Endothelial cell (in vitro differentiated cells): ENCODE measurements around the gene STBD1. TPM values are rescaled to one million over a fixed set of nuclear protein-coding genes. Genes with fewer than 3 reads are reported as not detected.

Experiments used
- DNase-seq: peaks from one replicate; pipeline ENCODE4 v3.0.0; 2021; ENCODE audit warnings: low spot score
- H3K27ac Mint-ChIP-seq: one replicate; pipeline ENCODE4 v1.8.0; 2021; ENCODE audit warnings: mixed read lengths, inconsistent platforms; ENCODE audit not compliant: unreplicated experiment
- H3K27me3 Mint-ChIP-seq: one replicate; pipeline ENCODE4 v1.8.0; 2021; ENCODE audit warnings: mild to moderate bottlenecking, moderate library complexity, mixed read lengths, inconsistent platforms; ENCODE audit not compliant: unreplicated experiment
- H3K36me3 Mint-ChIP-seq: one replicate; pipeline ENCODE4 v1.8.0; 2021; ENCODE audit warnings: mild to moderate bottlenecking, low read depth, mixed read lengths, inconsistent platforms; ENCODE audit not compliant: unreplicated experiment
- H3K4me1 Mint-ChIP-seq: one replicate; pipeline ENCODE4 v1.8.0; 2021; ENCODE audit warnings: mild to moderate bottlenecking, mixed read lengths, inconsistent platforms; ENCODE audit not compliant: unreplicated experiment
- H3K4me3 Mint-ChIP-seq: one replicate; pipeline ENCODE4 v1.8.0; 2021; ENCODE audit warnings: mild to moderate bottlenecking, mixed read lengths, inconsistent platforms; ENCODE audit not compliant: unreplicated experiment
- H3K9me3 Mint-ChIP-seq: one replicate; pipeline ENCODE4 v1.8.0; 2021; ENCODE audit warnings: mixed read lengths, inconsistent platforms; ENCODE audit not compliant: unreplicated experiment
- CTCF ChIP-seq: fragments of 200-600 bp; sonication (generic); IDR thresholded peaks from one replicate; pipeline ENCODE4 v1.5.0; 2021; ENCODE audit warnings: antibody characterized with exemption; ENCODE audit not compliant: unreplicated experiment
- total RNA-seq: library from RNA; stranded (reverse); fragmentation: NEBNext Ultra II Directional; extraction: Animal tissue kit (Norgen Biotek cat#: 25700); gene quantifications from one replicate; pipeline ENCODE4 v1.2.1, GENCODE V29; 2021; ENCODE audit not compliant: unreplicated experiment

STBD1 gene
- total RNA-seq, 1 donor from 2014 or later: 1.8 TPM

DNA sequence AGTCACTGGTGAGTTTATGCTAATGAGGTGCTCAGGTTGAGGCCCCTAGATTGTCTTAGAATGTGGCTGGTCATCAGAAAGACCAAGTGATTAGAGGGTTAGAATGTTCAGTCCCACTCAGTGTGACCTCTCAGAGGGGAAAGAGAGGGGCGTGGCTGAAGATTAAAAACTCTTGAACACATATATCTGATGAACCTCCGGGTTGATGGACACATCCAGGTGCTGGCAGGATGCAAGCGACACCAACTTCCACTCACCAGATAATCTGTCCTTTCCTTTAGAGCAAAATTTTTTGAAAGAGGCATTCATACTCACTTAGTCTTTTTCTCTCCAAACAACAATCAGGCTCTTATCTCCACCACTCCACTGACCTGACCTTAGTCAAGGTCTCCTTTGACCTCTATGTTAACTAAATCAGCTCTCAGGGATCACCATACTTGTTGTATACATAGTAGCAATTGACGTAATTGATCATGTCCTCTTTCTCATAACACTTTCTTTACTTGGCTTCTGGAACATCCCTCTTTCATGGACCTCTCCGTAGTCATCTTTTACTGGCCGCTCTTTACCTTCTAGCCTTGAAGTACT is 40.8 kb upstream of the STBD1 start:
- no peaks in the 10 kb centered on the region for H3K27me3 Mint-ChIP-seq
- no peaks in the 10 kb centered on the region for H3K4me1 Mint-ChIP-seq
- H3K27ac Mint-ChIP-seq: no peak overlapping the region
- no peak overlapping the region for H3K4me3 Mint-ChIP-seq
- no peaks in the 10 kb centered on the region for H3K36me3 Mint-ChIP-seq
- TF ChIP-seq CTCF: no peak
- H3K9me3 Mint-ChIP-seq: no peaks in the 10 kb centered on the region
- DNase-seq: no peak

- Mint-ChIP-seq H3K27ac (no peak overlapping the region), H3K9me3 (no peaks in the 10 kb centered on the region)
- TF ChIP-seq CTCF: no peak
These were observed 39.9 kb upstream of the STBD1 start for GRCh38 chr4:76266627-76267026.

DNA sequence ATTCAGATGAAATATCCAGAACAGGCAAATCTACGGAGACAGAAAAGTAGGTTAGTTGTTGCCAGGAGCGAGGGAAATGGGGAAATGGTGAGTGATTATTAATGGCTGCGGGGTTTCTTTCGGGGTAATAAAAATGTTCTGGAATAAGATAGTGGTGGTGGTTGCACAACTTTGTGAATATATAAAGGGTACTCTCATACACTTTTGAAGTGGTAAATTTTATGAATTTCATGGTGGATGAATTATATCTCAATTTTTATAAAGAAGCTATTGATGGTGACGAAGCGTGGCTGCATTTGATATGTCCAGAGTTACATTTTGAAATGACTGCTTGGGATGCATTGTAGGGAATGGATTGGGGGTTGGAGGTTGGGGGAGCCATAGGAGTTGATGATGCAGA is 38.7 kb upstream of the STBD1 start:
- no peaks in the 10 kb centered on the region for H3K4me1 Mint-ChIP-seq
- no peaks in the 10 kb centered on the region for H3K36me3 Mint-ChIP-seq
- no peaks in the 10 kb centered on the region for H3K9me3 Mint-ChIP-seq
- no peaks in the 10 kb centered on the region for H3K27me3 Mint-ChIP-seq
- H3K27ac Mint-ChIP-seq: no peak overlapping the region
- H3K4me3 Mint-ChIP-seq: no peak overlapping the region
- TF ChIP-seq CTCF: no peak
- DNase-seq: no peak

More at GRCh38 chr4:76266627-76267026, 39.9 kb upstream of the STBD1 start:
- Mint-ChIP-seq H3K4me3 (no peak overlapping the region), H3K4me1 (no peaks in the 10 kb centered on the region), H3K36me3 (no peaks in the 10 kb centered on the region), H3K27me3 (no peaks in the 10 kb centered on the region)
- DNase-seq: no peak

DNA sequence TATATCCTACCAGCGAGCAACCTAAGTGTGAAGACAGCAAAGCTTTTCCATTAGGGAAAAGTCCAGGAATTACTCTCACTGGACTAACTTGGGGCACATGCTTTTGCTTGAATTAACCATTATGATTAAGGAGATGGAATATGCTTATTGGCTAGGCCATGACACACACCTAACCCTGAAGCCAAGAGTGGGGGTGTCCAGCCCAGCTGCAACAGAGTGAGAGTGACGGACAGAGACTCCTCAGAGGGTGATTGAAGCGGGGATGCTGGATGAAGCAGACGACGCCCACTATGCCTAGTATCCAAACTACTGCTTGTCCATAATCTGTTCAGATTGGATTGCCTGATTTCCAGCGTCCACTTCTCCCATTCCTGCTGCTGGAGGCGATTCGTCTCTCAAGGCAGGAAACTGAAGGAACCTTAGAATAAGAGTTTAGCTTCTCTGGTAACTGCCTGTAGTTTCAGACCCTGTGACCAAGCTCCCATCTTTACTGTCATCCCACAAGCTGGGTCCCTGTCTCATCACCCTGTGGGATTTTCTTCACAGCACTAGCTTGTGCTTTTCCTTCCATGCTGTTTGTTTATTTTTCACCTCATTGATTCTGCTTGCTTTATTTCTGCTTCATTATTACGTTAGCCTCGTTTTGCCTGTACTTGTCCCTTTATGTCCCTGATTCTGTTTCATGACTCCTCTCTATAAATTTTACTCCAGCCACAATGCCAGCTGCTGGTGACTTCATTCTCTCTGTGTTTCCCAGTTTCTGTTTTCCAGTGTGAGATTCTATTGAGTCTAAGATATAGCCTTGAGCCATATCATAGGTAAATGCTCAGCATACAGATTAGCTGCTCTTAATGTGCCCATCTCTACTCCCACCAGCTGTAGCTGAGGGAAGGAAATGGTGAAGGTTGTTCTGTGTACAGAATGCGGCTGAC is 36.0 kb upstream of the STBD1 start:
- no peak for DNase-seq
- no peak overlapping the region for H3K27ac Mint-ChIP-seq
- no peaks in the 10 kb centered on the region for H3K4me1 Mint-ChIP-seq
- H3K4me3 Mint-ChIP-seq: no peak overlapping the region
- no peaks in the 10 kb centered on the region for H3K27me3 Mint-ChIP-seq
- TF ChIP-seq CTCF: no peak
- H3K36me3 Mint-ChIP-seq: no peaks in the 10 kb centered on the region
- no peaks in the 10 kb centered on the region for H3K9me3 Mint-ChIP-seq

GRCh38 chr4:76271248-76271647 is 35.3 kb upstream of the STBD1 start:
- no peaks in the 10 kb centered on the region for H3K36me3 Mint-ChIP-seq

More at GRCh38 chr4:76271248-76271647, 35.3 kb upstream of the STBD1 start:
- no peak for TF ChIP-seq CTCF
- no peak overlapping the region for H3K27ac Mint-ChIP-seq
- DNase-seq: no peak
- H3K9me3 Mint-ChIP-seq: no peaks in the 10 kb centered on the region
- H3K27me3 Mint-ChIP-seq: no peaks in the 10 kb centered on the region
- H3K4me1 Mint-ChIP-seq: no peaks in the 10 kb centered on the region
- no peak overlapping the region for H3K4me3 Mint-ChIP-seq
